ENCODE data around the gene EIF2B4.
A peak's percentile ranks its signal among the peaks of the same experiment; 100 is the strongest.

Gene EIF2B4

GRCh38 chr2:27381577-27382181 lies 11.5 kb upstream of the EIF2B4 start:
- H3K4me3 ChIP-seq (ENCODE audit: low read depth, low read length), result no peak overlapping the region
- TF ChIP-seq PRDM10 (tag by site-specific recombination; IDR thresholded peaks at IDR 0.05) (peak; percentile 43), REPIN1 (tag by site-specific recombination; IDR thresholded peaks at IDR 0.05; ENCODE audit: low read depth) (no peak), ZNF704 (tag by site-specific recombination; IDR thresholded peaks at IDR 0.05) (no peak)
- no peaks in the 10 kb centered on the region; the same call in 1 of the 2 replicates for H3K4me1 ChIP-seq (ENCODE audit: control insufficient read depth, insufficient read depth, low read length)
- CTCF ChIA-PET, result no interaction called here
- peak overlapping the region; percentile 82; the same call in 1 of the 2 replicates for H3K27ac ChIP-seq (ENCODE audit: extremely low read depth, low read depth, low read length)
- H3K36me3 ChIP-seq (ENCODE audit: control insufficient read depth in 2 of 2, insufficient read depth in 1 of 2, low read length in 2 of 2), result peaks cover 30 to 82% of the 10 kb centered on the region in 2 experiments
- POLR2A ChIA-PET, result interaction anchor here (1.1 to 2.5 kb wide), 3 partner anchors 27 to 302 kb away, joined by 3 to 13 read pairs (median 9); partner anchors contain the start of gene PPM1G
- no peaks in the 10 kb centered on the region for H3K9me3 ChIP-seq (ENCODE audit: control insufficient read depth, insufficient read depth, low read depth, low read length)

- H3K9me3 ChIP-seq (ENCODE audit: control insufficient read depth, insufficient read depth, low read depth, low read length), result no peaks in the 10 kb centered on the region
- H3K27ac ChIP-seq (ENCODE audit: extremely low read depth, low read depth, low read length), result peak within 1 kb of the TSS; percentile 82
- H3K36me3 ChIP-seq (ENCODE audit: control insufficient read depth in 2 of 2, insufficient read depth in 1 of 2, low read length in 2 of 2), result peaks cover 30 to 84% of the 10 kb centered on the region in 2 experiments
- H3K4me3 ChIP-seq (ENCODE audit: low read depth, low read length), result peak within 1 kb of the TSS; percentile 72
- ChIA-PET POLR2A (interaction anchor here (1.0 to 2.9 kb wide), 8 partner anchors 9 to 303 kb away, joined by 3 to 19 read pairs (median 11); partner anchors contain the start of genes EIF2B4, GTF3C2, NRBP1 and PPM1G), CTCF (interaction anchor here (1.2 to 1.4 kb wide), 2 partner anchors 10 to 301 kb away, joined by 3 to 7 read pairs; partner anchors contain the start of gene SNX17)
- H3K4me1 ChIP-seq (ENCODE audit: control insufficient read depth, insufficient read depth, low read length), result no peaks in the 10 kb centered on the region; the same call in 1 of the 2 replicates
- TF ChIP-seq ZNF791 (tag by site-specific recombination; IDR thresholded peaks at IDR 0.05) (no peak), ZFP69B (tag by site-specific recombination; IDR thresholded peaks at IDR 0.05) (no peak), ZNF555 (tag by site-specific recombination; conservative IDR thresholded peaks at IDR 0.05) (no peak), ZNF707 (tag by site-specific recombination; IDR thresholded peaks at IDR 0.05) (no peak), ZBTB1 (tag by site-specific recombination; IDR thresholded peaks at IDR 0.05) (no peak), ZNF416 (tag by site-specific recombination; IDR thresholded peaks at IDR 0.05) (no peak), ZNF138 (tag by site-specific recombination; IDR thresholded peaks at IDR 0.05; ENCODE audit: borderline replicate concordance) (no peak), KLF7 (tag by site-specific recombination; IDR thresholded peaks at IDR 0.05; ENCODE audit: borderline replicate concordance) (no peak), SCRT2 (tag by site-specific recombination; IDR thresholded peaks at IDR 0.05) (0 out of 2 replicates have a peak, but pooled peaks have one; percentile 13), ZNF391 (tag by site-specific recombination; IDR thresholded peaks at IDR 0.05; ENCODE audit: borderline replicate concordance, low read depth) (no peak; the same call in 1 of the 2 replicates), ZNF658 (tag by site-specific recombination; IDR thresholded peaks at IDR 0.05) (no peak), KLF16 (tag by site-specific recombination; IDR thresholded peaks at IDR 0.05) (peak; percentile 50; the same call in 1 of the 2 replicates), ZNF692 (tag by site-specific recombination; IDR thresholded peaks at IDR 0.05) (no peak), ZXDB (tag by site-specific recombination; IDR thresholded peaks at IDR 0.05) (peak; percentile 69; the same call in 1 of the 2 replicates), ZBTB26 (tag by site-specific recombination; optimal IDR thresholded peaks at IDR 0.05) (peak; percentile 76), ZNF23 (tag by site-specific recombination; IDR thresholded peaks at IDR 0.05; ENCODE audit: borderline replicate concordance) (no peak), OSR2 (tag by site-specific recombination; IDR thresholded peaks at IDR 0.05) (no peak), BCL11B (tag by site-specific recombination; IDR thresholded peaks at IDR 0.05; ENCODE audit: low read depth) (no peak), ZBTB21 (tag by site-specific recombination; IDR thresholded peaks at IDR 0.05) (peak; percentile 10; the same call in 1 of the 2 replicates), ZNF843 (tag by site-specific recombination; IDR thresholded peaks at IDR 0.05) (peak; percentile 48; the same call in 1 of the 2 replicates), ZNF394 (tag by site-specific recombination; IDR thresholded peaks at IDR 0.05; ENCODE audit: borderline replicate concordance) (peak; percentile 64; the same call in 1 of the 2 replicates), ZFP41 (tag by site-specific recombination; IDR thresholded peaks at IDR 0.05; ENCODE audit: borderline replicate concordance) (no peak)
Observed at GRCh38 chr2:27380626-27381545, 10.7 kb upstream of the EIF2B4 start, which contains the start of gene ZNF513. ZNF513 (minus strand) TSS chr2:27380734; CDS start chr2:27380526, 208 bp downstream.

Data from HEK293 (cell line).